H9 (cell line): ENCODE measurements around the gene ANKRD13B. TPM values are rescaled to one million over a fixed set of nuclear protein-coding genes. Genes with fewer than 3 reads are reported as not detected.

Experiments
- DNase-seq: peaks from one replicate; pipeline ENCODE4 v3.0.0-alpha.2; 2017
- H2AFZ ChIP-seq: one replicate; pipeline ENCODE4 v1.6.1; 2013; ENCODE audit warnings: mild to moderate bottlenecking, low read length, control low read depth, moderate library complexity
- H2AK5ac ChIP-seq: 2 replicates; pipeline ENCODE4 v1.6.1; 2013; ENCODE audit warnings: low read length, control low read depth, mixed read lengths; ENCODE audit not compliant: insufficient read length
- H2BK120ac ChIP-seq: one replicate; pipeline ENCODE4 v1.6.1; 2013; ENCODE audit warnings: low read depth, mild to moderate bottlenecking, low read length, control low read depth, inconsistent platforms; ENCODE audit not compliant: poor library complexity, severe bottlenecking
- H2BK12ac ChIP-seq: 2 replicates; pipeline ENCODE4 v1.6.1; 2013; ENCODE audit warnings: low read length, control low read depth, mixed read lengths, low read depth; ENCODE audit not compliant: insufficient read length
- H2BK15ac ChIP-seq: 2 replicates; pipeline ENCODE4 v1.6.1; 2013; ENCODE audit warnings: low read depth, low read length, control low read depth
- H2BK20ac ChIP-seq: one replicate; pipeline ENCODE4 v1.6.1; 2013; ENCODE audit warnings: low read depth, mild to moderate bottlenecking, low read length, control low read depth, inconsistent platforms; ENCODE audit not compliant: poor library complexity, severe bottlenecking
- H2BK5ac ChIP-seq: 2 replicates; pipeline ENCODE4 v1.6.1; 2013; ENCODE audit warnings: low read length, control low read depth, mixed read lengths; ENCODE audit not compliant: insufficient read length
- H3K14ac ChIP-seq: 2 replicates; pipeline ENCODE4 v1.6.1; 2013; ENCODE audit warnings: low read length, control low read depth; ENCODE audit not compliant: insufficient read depth
- H3K18ac ChIP-seq: 2 replicates; pipeline ENCODE4 v1.6.1; 2013; ENCODE audit warnings: low read depth, mild to moderate bottlenecking, mixed read lengths, low read length, control low read depth; ENCODE audit not compliant: insufficient read length
- H3K23ac ChIP-seq: 2 replicates; pipeline ENCODE4 v1.6.1; 2013; ENCODE audit warnings: low read length, control low read depth, mixed read lengths, low read depth; ENCODE audit not compliant: insufficient read length
- H3K23me2 ChIP-seq: 2 replicates; pipeline ENCODE4 v1.6.1; 2013; ENCODE audit warnings: low read depth, mild to moderate bottlenecking, mixed read lengths, low read length, control low read depth; ENCODE audit not compliant: insufficient read length, poor library complexity, severe bottlenecking
- H3K27ac ChIP-seq: 2 replicates; pipeline ENCODE4 v1.5.1; 2013; ENCODE audit warnings: low read length, control low read depth, mixed read lengths, low read depth; ENCODE audit not compliant: insufficient read length
- H3K27me3 ChIP-seq: 2 replicates; pipeline ENCODE4 v1.6.1; 2013; ENCODE audit warnings: low read length, control low read depth, inconsistent platforms; ENCODE audit not compliant: insufficient read depth
- H3K4ac ChIP-seq: 2 replicates; pipeline ENCODE4 v1.6.1; 2013; ENCODE audit warnings: low read depth, mild to moderate bottlenecking, control low read depth, inconsistent platforms, low read length, moderate library complexity
- H3K4me1 ChIP-seq: 2 replicates; pipeline ENCODE4 v1.6.1; 2013; ENCODE audit warnings: low read length, control low read depth, inconsistent platforms; ENCODE audit not compliant: insufficient read depth
- H3K4me2 ChIP-seq: 2 replicates; pipeline ENCODE4 v1.6.1; 2013; ENCODE audit warnings: low read length, control low read depth, mixed read lengths; ENCODE audit not compliant: insufficient read length, insufficient read depth
- H3K56ac ChIP-seq: 2 replicates; pipeline ENCODE4 v1.6.1; 2013; ENCODE audit warnings: low read depth, mild to moderate bottlenecking, mixed read lengths, low read length, control low read depth; ENCODE audit not compliant: insufficient read length
- H3K79me1 ChIP-seq: 2 replicates; pipeline ENCODE4 v1.6.1; 2013; ENCODE audit warnings: low read depth, mild to moderate bottlenecking, moderate library complexity, low read length, control low read depth, inconsistent platforms; ENCODE audit not compliant: insufficient read depth, poor library complexity, severe bottlenecking
- H3K79me2 ChIP-seq: 2 replicates; pipeline ENCODE4 v1.6.1; 2013; ENCODE audit warnings: low read length, control low read depth, inconsistent platforms; ENCODE audit not compliant: insufficient read depth
- H3K9ac ChIP-seq: 2 replicates; pipeline ENCODE4 v1.6.1; 2013; ENCODE audit warnings: low read length, control low read depth, mixed read lengths; ENCODE audit not compliant: insufficient read length; ENCODE audit errors: extremely low read depth
- H3K9me3 ChIP-seq: one replicate; pipeline ENCODE4 v1.6.1; 2013; ENCODE audit warnings: low read depth, low read length, inconsistent platforms; ENCODE audit not compliant: control insufficient read depth
- H3T11ph ChIP-seq: one replicate; pipeline ENCODE4 v1.6.1; 2013; ENCODE audit warnings: mild to moderate bottlenecking, low read length, control low read depth, inconsistent platforms
- H4K20me1 ChIP-seq: one replicate; pipeline ENCODE4 v1.6.1; 2013; ENCODE audit not compliant: control insufficient read depth, insufficient read length, insufficient read depth
- H4K5ac ChIP-seq: 2 replicates; pipeline ENCODE4 v1.6.1; 2013; ENCODE audit warnings: low read depth, mild to moderate bottlenecking, mixed read lengths, low read length, control low read depth; ENCODE audit not compliant: insufficient read length
- H4K8ac ChIP-seq: replicated peaks from 2 replicates; pipeline ENCODE4 v1.6.1; 2013; ENCODE audit warnings: low read length, control low read depth, mixed read lengths, low read depth; ENCODE audit not compliant: insufficient read length
- H4K91ac ChIP-seq: 2 replicates; pipeline ENCODE4 v1.6.1; 2013; ENCODE audit warnings: low read depth, mild to moderate bottlenecking, moderate library complexity, mixed read lengths, low read length, control low read depth; ENCODE audit not compliant: insufficient read length
- H3K27ac Mint-ChIP-seq, 3 experiments: 2 replicates in 2 of 3; 3 replicates in 1 of 3; pipeline ENCODE4 v1.8.0; 2020 to 2021; ENCODE audit warnings: mixed read lengths in 3 of 3, mild to moderate bottlenecking in 1 of 3, moderate library complexity in 1 of 3
- H3K27me3 Mint-ChIP-seq: 2 replicates; pipeline ENCODE4 v1.8.0; 2021; ENCODE audit warnings: low read depth, mild to moderate bottlenecking, moderate library complexity, mixed read lengths
- H3K36me3 Mint-ChIP-seq, 3 experiments: 2 replicates in 2 of 3; 3 replicates in 1 of 3; pipeline ENCODE4 v1.8.0; 2020 to 2021; ENCODE audit warnings: low read depth in 3 of 3, mixed read lengths in 3 of 3; ENCODE audit not compliant: insufficient read depth in 1 of 3
- H3K4me1 Mint-ChIP-seq, 2 experiments: 2 replicates each; pipeline ENCODE4 v1.8.0; 2020; ENCODE audit warnings: mixed read lengths in 2 of 2
- H3K4me3 Mint-ChIP-seq, 2 experiments: 2 replicates in 1 of 2; 3 replicates in 1 of 2; pipeline ENCODE4 v1.8.0; 2020 to 2021; ENCODE audit warnings: mild to moderate bottlenecking in 2 of 2, mixed read lengths in 2 of 2, moderate library complexity in 1 of 2
- H3K9me3 Mint-ChIP-seq, 2 experiments: 2 replicates in 1 of 2; 3 replicates in 1 of 2; pipeline ENCODE4 v1.8.0; 2020; ENCODE audit warnings: mild to moderate bottlenecking in 2 of 2, mixed read lengths in 2 of 2, moderate library complexity in 1 of 2
- CTCF ChIP-seq: fragments of 200-600 bp; sonication (generic); conservative IDR thresholded peaks from 3 replicates; pipeline ENCODE4 v1.8.0; 2021; ENCODE audit warnings: antibody characterized with exemption, mild to moderate bottlenecking
- WGBS: extraction: QIAGEN DNeasy Blood & Tissue Kit; methylation state at CpG from one replicate; pipeline ENCODE4 v1.1.7; 2013; ENCODE audit warnings: missing lambda C conversion rate, low lambda C conversion rate, mixed read lengths; ENCODE audit not compliant: insufficient read length; ENCODE audit errors: extremely low coverage; 5-methylcytosine and 5-hydroxymethylcytosine counted together
- total RNA-seq: library from RNA; stranded (reverse); gene quantifications from 2 replicates; pipeline ENCODE4 v1.2.1, GENCODE V29; 2021

The ANKRD13B gene
- total RNA-seq, 1 experiment from 2014 or later: 24.2 TPM

- Histone ChIP-seq H3K27me3 (no peaks in the 10 kb centered on the region; the same call in 1 of the 2 replicates), H3K4me1 (peaks cover 2% of the 10 kb centered on the region; the same call in 1 of the 2 replicates), H3K79me1 (no peaks in the 10 kb centered on the region), H3K9me3 (no peaks in the 10 kb centered on the region), H3K18ac (no peak overlapping the region), H2BK5ac (no peak overlapping the region), H3K23ac (no peak overlapping the region), H2BK15ac (no peak overlapping the region), H4K8ac (no peak overlapping the region), H3K9ac (no peak overlapping the region), H4K5ac (no peak overlapping the region), H3K4me2 (no peak overlapping the region), H3K4ac (no peak overlapping the region), H3K56ac (no peak overlapping the region), H2BK120ac (no peak overlapping the region), H3K14ac (no peak overlapping the region), H3K27ac (no peak overlapping the region), H2AFZ (no peak overlapping the region), H4K20me1 (no peaks in the 10 kb centered on the region), H4K91ac (no peak overlapping the region), H2BK20ac (no peak overlapping the region), H3K23me2 (peaks cover 11% of the 10 kb centered on the region), H2AK5ac (no peak overlapping the region), H3K79me2 (no peaks in the 10 kb centered on the region), H2BK12ac (no peak overlapping the region), H3T11ph (no peak overlapping the region)
- H3K27ac Mint-ChIP-seq: no peak overlapping the region
- no peak for TF ChIP-seq CTCF
- no peak overlapping the region for H3K4me3 Mint-ChIP-seq
- no peaks in the 10 kb centered on the region for H3K9me3 Mint-ChIP-seq
- H3K27me3 Mint-ChIP-seq: peaks cover 44% of the 10 kb centered on the region
- DNase-seq: no peak
- H3K36me3 Mint-ChIP-seq: no peaks in the 10 kb centered on the region
- WGBS: no CpG with 5 or more reads among the region's 4 CpGs
- peaks cover 35 to 43% of the 10 kb centered on the region in 2 experiments for H3K4me1 Mint-ChIP-seq
These were observed 31.7 kb downstream of the ANKRD13B start for GRCh38 chr17:29624586-29624985.
